ENCODE results near the gene TMC6.

- no peak for TF ChIP-seq EZH2 (IDR thresholded peaks at IDR 0.05)
- TF ChIP-seq POLR2AphosphoS5 (IDR thresholded peaks at IDR 0.05; ENCODE audit: borderline replicate concordance, low read depth, low read length), result no peak
Measured at GRCh38 chr17:78175643-78175981, 47.1 kb upstream of the TMC6 start.
